Mucosa of stomach (tissue), 1 donor: ENCODE data around the gene KCP.

ENCODE experiments used
- H3K27me3 ChIP-seq: one replicate; pipeline ENCODE4 v1.7.0; 2013; ENCODE audit warnings: mild to moderate bottlenecking, low read length; ENCODE audit not compliant: control insufficient read depth, insufficient read depth
- H3K36me3 ChIP-seq: one replicate; pipeline ENCODE4 v1.7.0; 2013; ENCODE audit warnings: low read length; ENCODE audit not compliant: control insufficient read depth, insufficient read depth
- H3K4me1 ChIP-seq: one replicate; pipeline ENCODE4 v1.7.0; 2013; ENCODE audit warnings: mild to moderate bottlenecking, low read length; ENCODE audit not compliant: control insufficient read depth, insufficient read depth
- H3K4me3 ChIP-seq: one replicate; pipeline ENCODE4 v1.7.0; 2013; ENCODE audit warnings: low read length
- H3K9ac ChIP-seq: one replicate; pipeline ENCODE4 v1.7.0; 2013; ENCODE audit warnings: mild to moderate bottlenecking, low read length, moderate library complexity
- H3K9me3 ChIP-seq: one replicate; pipeline ENCODE4 v1.7.0; 2013; ENCODE audit warnings: mild to moderate bottlenecking, low read length, moderate library complexity; ENCODE audit not compliant: control insufficient read depth
- donor health status: Pancreatic carcinoma.

The KCP gene

DNA sequence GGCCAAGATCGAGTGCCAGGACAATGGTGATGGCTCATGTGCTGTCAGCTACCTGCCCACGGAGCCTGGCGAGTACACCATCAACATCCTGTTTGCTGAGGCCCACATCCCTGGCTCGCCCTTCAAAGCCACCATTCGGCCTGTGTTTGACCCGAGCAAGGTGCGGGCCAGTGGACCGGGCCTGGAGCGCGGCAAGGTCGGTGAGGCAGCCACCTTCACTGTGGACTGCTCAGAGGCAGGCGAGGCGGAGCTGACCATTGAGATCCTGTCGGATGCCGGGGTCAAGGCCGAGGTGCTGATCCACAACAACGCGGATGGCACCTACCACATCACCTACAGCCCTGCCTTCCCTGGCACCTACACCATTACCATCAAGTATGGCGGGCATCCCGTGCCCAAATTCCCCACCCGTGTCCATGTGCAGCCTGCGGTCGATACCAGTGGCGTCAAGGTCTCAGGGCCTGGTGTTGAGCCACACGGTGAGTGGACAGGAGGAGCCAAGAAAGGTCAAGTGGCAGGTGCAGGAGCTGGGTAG is 65.7 kb downstream of the KCP start:
- Histone ChIP-seq H3K9ac (no peak overlapping the region), H3K36me3 (no peaks in the 10 kb centered on the region), H3K4me3 (no peak overlapping the region), H3K27me3 (no peaks in the 10 kb centered on the region), H3K4me1 (peaks cover 6% of the 10 kb centered on the region), H3K9me3 (no peaks in the 10 kb centered on the region)

DNA sequence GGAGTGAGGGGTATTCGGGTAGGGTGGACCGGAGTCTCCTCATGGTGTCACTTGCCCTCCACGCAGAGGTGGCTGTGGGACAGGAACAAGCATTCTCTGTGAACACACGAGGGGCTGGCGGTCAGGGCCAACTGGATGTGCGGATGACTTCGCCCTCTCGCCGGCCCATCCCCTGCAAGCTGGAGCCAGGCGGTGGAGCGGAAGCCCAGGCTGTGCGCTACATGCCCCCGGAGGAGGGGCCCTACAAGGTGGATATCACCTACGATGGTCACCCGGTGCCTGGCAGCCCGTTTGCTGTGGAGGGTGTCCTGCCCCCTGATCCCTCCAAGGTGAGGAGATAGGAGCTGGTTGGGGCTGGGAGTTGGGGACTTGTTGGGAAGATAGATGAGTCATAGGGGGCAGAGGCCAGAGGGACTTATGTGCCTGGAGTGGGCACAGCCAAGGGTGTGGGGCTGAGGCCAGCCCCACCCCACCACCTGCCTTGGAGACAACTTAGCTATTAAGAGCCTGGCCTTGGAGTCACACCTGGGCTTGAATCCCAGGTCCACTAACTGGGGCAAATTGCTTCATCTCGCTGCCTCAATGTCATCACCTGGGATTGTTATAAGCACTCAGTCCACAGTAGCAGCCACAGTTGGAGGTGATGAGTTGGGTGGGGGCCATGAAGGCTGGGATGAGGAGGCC is 66.4 kb downstream of the KCP start:
- Histone ChIP-seq H3K27me3 (no peaks in the 10 kb centered on the region), H3K4me3 (no peak overlapping the region), H3K9ac (no peak overlapping the region), H3K9me3 (no peaks in the 10 kb centered on the region), H3K4me1 (peaks cover 6% of the 10 kb centered on the region), H3K36me3 (no peaks in the 10 kb centered on the region)

DNA sequence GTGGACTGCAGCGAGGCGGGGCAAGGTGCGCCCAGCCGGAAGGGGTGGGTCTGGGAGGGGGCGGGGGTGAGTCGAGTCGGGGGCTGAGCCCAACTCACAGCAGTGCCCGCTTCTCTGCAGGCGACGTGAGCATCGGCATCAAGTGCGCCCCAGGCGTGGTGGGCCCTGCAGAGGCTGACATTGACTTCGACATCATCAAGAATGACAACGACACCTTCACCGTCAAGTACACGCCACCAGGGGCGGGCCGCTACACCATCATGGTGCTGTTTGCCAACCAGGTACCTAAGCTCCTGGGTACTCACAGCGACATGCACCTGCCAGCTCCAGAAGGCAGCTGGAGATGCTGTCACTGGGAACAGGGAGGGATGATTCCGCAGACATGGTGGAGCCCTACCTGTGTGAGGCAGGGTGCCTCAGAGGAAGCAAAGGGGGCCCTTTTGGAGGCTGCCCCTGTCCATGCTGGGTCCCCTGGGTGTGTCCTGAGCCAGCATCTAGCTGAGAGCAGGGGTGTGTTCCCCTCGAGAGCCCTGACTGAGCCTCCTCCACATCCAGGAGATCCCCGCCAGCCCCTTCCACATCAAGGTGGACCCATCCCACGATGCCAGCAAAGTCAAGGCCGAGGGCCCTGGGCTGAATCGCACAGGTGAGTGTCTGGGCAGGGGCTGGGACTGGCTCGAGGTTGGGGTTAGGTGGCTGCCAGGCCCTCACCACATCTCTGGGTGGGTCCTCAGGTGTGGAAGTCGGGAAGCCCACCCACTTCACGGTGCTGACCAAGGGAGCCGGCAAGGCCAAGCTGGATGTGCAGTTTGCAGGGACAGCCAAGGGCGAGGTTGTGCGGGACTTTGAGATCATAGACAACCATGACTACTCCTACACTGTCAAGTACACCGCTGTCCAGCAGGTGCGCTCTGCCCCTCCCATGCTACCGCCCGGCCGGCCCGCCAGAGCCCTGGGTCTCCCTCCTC is 67.6 kb downstream of the KCP start:
- no peaks in the 10 kb centered on the region for H3K36me3 ChIP-seq
- H3K9ac ChIP-seq: no peak overlapping the region
- no peak overlapping the region for H3K4me3 ChIP-seq
- peaks cover 6% of the 10 kb centered on the region for H3K4me1 ChIP-seq
- H3K27me3 ChIP-seq: no peaks in the 10 kb centered on the region
- no peaks in the 10 kb centered on the region for H3K9me3 ChIP-seq

DNA sequence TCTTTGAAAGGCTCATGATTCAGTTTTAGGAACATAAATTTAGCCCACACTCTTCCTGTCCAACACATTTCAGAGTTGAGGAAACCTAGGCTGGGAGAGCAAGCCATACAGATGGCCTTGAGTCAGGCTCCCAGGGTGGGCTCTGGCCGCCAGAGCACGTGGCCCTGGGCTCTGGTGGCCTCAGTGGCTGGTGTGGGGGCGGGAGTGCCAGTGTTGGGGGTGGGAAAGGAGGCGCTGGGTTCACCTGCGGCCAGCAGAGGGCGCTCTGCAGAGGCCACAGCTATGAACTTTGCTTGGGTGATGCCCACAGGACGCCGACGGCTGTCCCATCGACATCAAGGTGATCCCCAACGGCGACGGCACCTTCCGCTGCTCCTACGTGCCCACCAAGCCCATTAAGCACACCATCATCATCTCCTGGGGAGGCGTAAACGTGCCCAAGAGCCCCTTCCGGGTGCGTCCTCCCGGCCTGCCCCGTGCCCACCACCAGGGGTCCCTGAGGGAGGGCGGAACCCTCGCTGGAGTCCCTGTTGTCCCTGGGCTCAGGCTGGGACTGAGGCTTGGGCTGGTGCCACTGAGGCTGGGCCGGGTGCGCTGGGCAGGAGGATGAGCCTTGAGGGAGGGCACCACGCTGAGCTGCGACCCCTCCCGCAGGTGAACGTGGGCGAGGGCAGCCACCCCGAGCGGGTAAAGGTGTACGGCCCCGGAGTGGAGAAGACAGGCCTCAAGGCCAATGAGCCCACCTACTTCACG is 68.4 kb downstream of the KCP start:
- H3K4me3 ChIP-seq: no peak overlapping the region
- peaks cover 6% of the 10 kb centered on the region for H3K4me1 ChIP-seq
- H3K9me3 ChIP-seq: no peaks in the 10 kb centered on the region
- no peaks in the 10 kb centered on the region for H3K27me3 ChIP-seq
- H3K9ac ChIP-seq: no peak overlapping the region
- no peaks in the 10 kb centered on the region for H3K36me3 ChIP-seq

DNA sequence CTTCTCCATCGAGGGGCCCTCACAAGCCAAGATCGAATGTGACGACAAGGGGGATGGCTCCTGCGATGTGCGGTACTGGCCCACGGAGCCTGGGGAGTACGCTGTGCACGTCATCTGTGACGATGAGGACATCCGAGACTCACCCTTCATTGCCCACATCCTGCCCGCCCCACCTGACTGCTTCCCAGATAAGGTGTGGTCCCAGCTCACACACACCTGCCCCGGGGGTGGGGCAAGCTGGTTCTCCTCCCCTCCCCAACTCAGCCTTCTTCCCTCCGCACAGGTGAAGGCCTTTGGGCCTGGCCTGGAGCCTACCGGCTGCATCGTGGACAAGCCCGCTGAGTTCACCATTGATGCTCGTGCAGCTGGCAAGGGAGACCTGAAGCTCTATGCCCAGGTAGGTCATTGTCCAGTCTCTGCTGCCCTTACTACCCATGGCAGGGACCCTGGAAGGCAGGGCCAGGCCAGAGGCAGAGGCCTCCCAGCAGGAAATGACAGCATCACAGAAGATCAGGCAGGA is 69.3 kb downstream of the KCP start:
- Histone ChIP-seq H3K9ac (no peak overlapping the region), H3K36me3 (no peaks in the 10 kb centered on the region)

DNA sequence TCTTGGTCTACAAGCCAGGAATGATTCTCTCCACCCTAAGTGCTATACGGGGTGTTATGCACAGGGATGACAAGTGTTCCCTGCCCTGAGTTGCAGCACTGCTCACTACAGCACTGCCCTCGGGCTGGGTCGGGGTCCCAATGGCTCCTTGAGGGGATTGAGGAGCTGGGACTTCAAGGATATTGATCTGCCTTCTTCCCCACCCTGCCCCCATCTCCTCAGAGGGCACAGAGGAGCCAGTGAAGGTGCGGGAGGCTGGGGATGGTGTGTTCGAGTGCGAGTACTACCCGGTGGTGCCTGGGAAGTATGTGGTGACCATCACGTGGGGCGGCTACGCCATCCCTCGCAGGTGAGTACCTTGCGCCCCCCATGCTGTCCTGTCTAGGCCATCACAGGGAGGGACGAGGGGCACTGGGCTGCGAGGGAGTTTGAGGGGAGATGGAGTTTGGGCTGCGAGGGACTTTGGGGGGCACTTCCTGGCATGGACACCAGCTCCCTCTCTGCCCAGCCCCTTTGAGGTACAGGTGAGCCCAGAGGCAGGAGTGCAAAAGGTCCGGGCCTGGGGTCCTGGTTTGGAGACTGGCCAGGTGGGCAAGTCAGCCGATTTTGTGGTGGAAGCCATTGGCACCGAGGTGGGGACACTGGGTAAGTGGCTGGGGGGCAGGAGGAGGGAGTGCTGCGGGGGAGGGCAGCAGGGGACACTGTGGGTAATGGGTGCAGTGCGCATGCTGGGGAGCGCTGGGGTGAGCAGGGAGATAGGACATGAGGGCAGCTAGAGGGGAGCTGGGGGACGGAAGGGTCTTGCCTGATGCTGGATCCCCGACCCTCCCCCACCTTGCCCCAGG is 70.0 kb downstream of the KCP start:
- Histone ChIP-seq H3K9me3 (no peaks in the 10 kb centered on the region), H3K27me3 (no peaks in the 10 kb centered on the region), H3K36me3 (no peaks in the 10 kb centered on the region), H3K4me3 (no peak overlapping the region), H3K9ac (no peak overlapping the region), H3K4me1 (peaks cover 6% of the 10 kb centered on the region)

More for the DNA sequence above, 69.3 kb downstream of the KCP start:
- Histone ChIP-seq H3K4me3 (no peak overlapping the region), H3K4me1 (peaks cover 6% of the 10 kb centered on the region), H3K9me3 (no peaks in the 10 kb centered on the region), H3K27me3 (no peaks in the 10 kb centered on the region)

DNA sequence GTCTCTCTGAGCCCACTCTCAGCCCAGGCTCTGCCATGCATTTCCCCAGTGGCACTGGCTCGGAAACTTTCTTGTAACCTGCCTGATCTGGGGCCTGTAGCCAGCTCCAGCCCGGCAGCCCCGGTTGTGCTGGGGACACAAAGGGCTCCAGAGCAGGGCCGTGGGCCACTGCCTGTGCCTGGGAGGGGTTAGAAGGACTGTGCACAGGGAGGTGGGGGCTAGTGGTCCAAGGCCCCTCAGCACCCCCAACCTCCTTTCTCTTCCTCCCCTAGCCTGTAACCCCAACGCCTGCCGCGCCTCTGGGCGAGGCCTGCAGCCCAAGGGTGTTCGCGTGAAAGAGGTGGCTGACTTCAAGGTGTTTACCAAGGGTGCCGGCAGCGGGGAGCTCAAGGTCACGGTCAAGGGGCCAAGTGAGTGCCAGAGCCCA is 70.7 kb downstream of the KCP start:
- Histone ChIP-seq H3K4me1 (peaks cover 6% of the 10 kb centered on the region), H3K36me3 (no peaks in the 10 kb centered on the region), H3K27me3 (no peaks in the 10 kb centered on the region), H3K9ac (no peak overlapping the region), H3K9me3 (no peaks in the 10 kb centered on the region), H3K4me3 (no peak overlapping the region)

DNA sequence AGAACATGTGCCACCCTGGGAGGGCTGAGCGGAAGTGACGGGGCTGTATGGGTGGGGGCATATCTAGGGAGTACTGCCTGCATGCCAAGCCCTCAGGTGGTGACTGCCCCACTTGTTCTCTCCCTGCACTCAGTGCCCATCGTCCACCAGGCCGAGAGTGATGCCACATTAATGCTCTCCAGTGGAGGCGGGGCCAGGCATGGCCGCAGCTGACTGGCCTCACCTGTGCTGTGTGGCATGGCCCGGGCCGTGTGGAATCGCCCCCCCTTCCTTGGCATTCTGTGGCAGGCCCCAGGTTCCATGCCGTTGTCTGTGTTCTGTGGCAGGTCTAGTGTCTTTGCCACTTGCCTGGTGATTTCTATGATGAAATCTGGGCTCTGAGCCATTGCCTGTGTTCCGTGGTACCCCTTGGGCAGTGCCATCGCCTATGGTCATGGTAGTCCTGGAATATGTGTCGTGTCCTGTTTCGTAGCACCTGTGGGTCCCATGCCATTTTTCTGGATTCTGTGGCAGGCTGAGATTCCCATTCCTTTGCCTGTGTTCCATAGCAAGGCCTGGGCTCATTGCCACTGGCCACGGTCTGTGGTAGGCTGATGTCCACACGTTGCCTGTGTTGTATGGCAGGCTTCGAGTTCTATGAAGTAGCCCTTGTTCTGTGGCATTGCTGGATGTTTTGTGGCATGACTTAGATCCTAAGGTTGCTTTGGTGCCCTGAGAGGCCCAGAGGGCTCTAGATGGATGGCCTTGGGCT is 71.4 kb downstream of the KCP start:
- no peaks in the 10 kb centered on the region for H3K9me3 ChIP-seq
- H3K4me3 ChIP-seq: no peak overlapping the region
- H3K9ac ChIP-seq: no peak overlapping the region
- H3K4me1 ChIP-seq: peaks cover 6% of the 10 kb centered on the region
- no peaks in the 10 kb centered on the region for H3K36me3 ChIP-seq
- H3K27me3 ChIP-seq: no peaks in the 10 kb centered on the region

DNA sequence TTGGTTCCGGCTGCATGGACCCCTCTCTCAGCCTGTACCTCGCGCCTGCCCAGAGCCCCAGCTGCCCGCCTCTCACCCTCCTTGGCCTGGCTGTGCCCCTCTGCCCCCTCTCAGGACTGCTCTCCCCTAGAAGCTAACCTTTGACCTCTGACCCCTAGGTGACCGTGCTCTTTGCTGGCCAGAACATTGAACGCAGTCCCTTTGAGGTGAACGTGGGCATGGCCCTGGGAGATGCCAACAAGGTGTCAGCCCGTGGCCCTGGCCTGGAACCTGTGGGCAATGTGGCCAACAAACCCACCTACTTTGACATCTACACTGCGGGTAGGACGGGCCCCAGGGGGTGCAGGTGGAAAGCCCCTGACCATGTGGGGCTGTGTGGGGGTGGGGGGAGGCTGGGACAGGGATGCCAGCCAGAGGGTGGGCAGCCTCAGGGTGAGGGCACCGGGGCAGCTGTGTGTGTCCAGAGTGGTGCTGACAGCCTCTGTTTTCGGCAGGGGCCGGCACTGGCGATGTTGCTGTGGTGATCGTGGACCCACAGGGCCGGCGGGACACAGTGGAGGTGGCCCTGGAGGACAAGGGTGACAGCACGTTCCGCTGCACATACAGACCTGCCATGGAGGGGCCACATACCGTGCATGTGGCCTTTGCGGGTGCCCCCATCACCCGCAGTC is 72.3 kb downstream of the KCP start:
- Histone ChIP-seq H3K9me3 (no peaks in the 10 kb centered on the region), H3K9ac (no peak overlapping the region), H3K27me3 (peaks cover 1% of the 10 kb centered on the region), H3K4me1 (peaks cover 6% of the 10 kb centered on the region), H3K36me3 (no peaks in the 10 kb centered on the region), H3K4me3 (no peak overlapping the region)

DNA sequence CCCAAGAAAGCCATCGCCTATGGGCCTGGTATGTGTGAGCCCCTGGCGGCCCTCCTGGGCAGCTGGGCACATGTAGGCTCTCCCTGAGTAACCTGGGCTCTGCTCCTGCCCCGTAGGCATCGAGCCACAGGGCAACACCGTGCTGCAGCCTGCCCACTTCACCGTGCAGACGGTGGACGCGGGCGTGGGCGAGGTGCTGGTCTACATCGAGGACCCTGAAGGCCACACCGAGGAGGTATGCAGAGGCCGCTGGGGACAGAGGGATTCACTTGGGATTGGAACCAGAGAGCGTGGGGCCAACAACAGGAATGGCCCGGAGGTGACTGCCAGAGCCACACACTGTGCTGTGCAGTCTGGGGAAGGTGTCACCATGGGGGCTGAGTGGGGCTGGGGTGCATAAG is 73.0 kb downstream of the KCP start:
- H3K4me1 ChIP-seq: peaks cover 6% of the 10 kb centered on the region
- H3K9ac ChIP-seq: no peak overlapping the region

More for the DNA sequence above, 73.0 kb downstream of the KCP start:
- Histone ChIP-seq H3K9me3 (no peaks in the 10 kb centered on the region), H3K4me3 (no peak overlapping the region), H3K27me3 (peaks cover 9% of the 10 kb centered on the region), H3K36me3 (no peaks in the 10 kb centered on the region)
